ENCODE measurements around the gene DEPP1. TPM values are rescaled to one million over a fixed set of nuclear protein-coding genes. Genes with fewer than 3 reads are reported as not detected.
A peak's percentile ranks its signal among the peaks of the same experiment; 100 is the strongest.

DEPP1 gene
- total and polyA plus RNA-seq, 2 experiments from 2014 or later = 0.37 to 1.3 TPM

DNA sequence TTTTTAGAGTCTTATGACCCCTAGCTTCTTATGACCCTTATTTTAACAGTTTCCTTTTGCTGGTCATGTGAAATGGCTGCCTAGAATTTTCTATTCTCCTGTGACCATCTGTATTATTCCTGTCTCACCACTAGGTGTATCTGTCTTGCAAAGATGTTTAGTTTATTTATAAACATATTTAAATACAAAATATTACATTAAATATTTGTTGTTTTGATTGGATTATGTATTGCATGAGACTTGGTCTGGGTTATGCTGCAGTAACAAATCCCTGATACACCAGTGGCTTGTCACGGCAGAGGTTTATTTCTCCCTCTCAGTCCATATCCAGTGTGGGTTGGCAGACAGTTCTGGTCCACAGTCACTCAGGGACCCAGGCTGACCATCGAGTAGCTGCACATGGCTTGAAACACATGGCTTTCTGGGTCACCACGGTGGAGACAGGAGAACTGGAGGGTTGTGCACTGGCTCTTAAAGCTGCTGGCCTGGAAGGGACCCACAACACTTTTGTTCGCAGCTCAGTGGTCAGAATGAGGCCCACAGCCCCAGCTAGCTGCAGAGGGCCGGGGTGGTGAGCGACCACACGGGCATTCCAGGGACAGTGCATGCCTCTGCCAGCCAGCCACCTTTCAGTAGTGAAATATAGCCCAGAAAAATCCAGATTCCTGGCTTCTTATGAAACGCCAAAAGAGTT, 11.6 kb downstream of the DEPP1 start:
- TF ChIP-seq ZNF114 (CRISPR knock-in tag; IDR thresholded peaks at IDR 0.05) (no peak), NANOG (IDR thresholded peaks at IDR 0.05; ENCODE audit: borderline replicate concordance) (no peak), ZNF462 (CRISPR knock-in tag; IDR thresholded peaks at IDR 0.05) (no peak), EZH2phosphoT487 (IDR thresholded peaks at IDR 0.05; ENCODE audit: unreplicated experiment) (no peak), EZH2 (IDR thresholded peaks at IDR 0.05; ENCODE audit: low read depth, unreplicated experiment) (no peak)
- TF ChIP-seq, protein P1, sequence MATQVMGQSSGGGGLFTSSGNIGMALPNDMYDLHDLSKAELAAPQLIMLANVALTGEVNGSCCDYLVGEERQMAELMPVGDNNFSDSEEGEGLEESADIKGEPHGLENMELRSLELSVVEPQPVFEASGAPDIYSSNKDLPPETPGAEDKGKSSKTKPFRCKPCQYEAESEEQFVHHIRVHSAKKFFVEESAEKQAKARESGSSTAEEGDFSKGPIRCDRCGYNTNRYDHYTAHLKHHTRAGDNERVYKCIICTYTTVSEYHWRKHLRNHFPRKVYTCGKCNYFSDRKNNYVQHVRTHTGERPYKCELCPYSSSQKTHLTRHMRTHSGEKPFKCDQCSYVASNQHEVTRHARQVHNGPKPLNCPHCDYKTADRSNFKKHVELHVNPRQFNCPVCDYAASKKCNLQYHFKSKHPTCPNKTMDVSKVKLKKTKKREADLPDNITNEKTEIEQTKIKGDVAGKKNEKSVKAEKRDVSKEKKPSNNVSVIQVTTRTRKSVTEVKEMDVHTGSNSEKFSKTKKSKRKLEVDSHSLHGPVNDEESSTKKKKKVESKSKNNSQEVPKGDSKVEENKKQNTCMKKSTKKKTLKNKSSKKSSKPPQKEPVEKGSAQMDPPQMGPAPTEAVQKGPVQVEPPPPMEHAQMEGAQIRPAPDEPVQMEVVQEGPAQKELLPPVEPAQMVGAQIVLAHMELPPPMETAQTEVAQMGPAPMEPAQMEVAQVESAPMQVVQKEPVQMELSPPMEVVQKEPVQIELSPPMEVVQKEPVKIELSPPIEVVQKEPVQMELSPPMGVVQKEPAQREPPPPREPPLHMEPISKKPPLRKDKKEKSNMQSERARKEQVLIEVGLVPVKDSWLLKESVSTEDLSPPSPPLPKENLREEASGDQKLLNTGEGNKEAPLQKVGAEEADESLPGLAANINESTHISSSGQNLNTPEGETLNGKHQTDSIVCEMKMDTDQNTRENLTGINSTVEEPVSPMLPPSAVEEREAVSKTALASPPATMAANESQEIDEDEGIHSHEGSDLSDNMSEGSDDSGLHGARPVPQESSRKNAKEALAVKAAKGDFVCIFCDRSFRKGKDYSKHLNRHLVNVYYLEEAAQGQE (IDR thresholded peaks at IDR 0.05; ENCODE audit: unreplicated experiment) = no peak
- Mint-ChIP-seq H3K36me3 (ENCODE audit: low read depth) (peaks cover 15% of the 10 kb centered on the region), H3K27ac (no peak overlapping the region), H3K27me3 (ENCODE audit: insufficient read depth, low read depth, poor library complexity) (peaks cover 28% of the 10 kb centered on the region), H3K4me3 (no peak overlapping the region), H3K9me3 (no peaks in the 10 kb centered on the region; the same call in 2 of the 3 replicates), H3K4me1 (peaks cover 58% of the 10 kb centered on the region)
- Histone ChIP-seq H3K36me3 (ENCODE audit: insufficient read depth) (no peaks in the 10 kb centered on the region), H3K9me2 (ENCODE audit: insufficient read depth) (peaks cover 9% of the 10 kb centered on the region; the same call in 1 of the 2 replicates), H3K4me3 (no peak overlapping the region), H3K27me3 (ENCODE audit: insufficient read depth) (no peaks in the 10 kb centered on the region), H4K20me1 (replicated peaks; ENCODE audit: insufficient read depth) (no peaks in the 10 kb centered on the region), H3K4me1 (ENCODE audit: insufficient read depth) (peaks cover 36% of the 10 kb centered on the region), H3K79me2 (replicated peaks; ENCODE audit: insufficient read depth) (no peaks in the 10 kb centered on the region; the same call in 1 of the 2 replicates), H3K4me2 (0 out of 2 replicates have a peak overlapping the region, but pooled peaks have one; percentile 23), H3F3A (replicated peaks; ENCODE audit: low read depth) (peaks cover 6% of the 10 kb centered on the region; the same call in 1 of the 2 replicates), H3K27ac (ENCODE audit: low read depth) (no peak overlapping the region), H2AFZ (no peak overlapping the region)
- ATAC-seq = no peak
- no peak for DNase-seq (ENCODE audit: low spot score)
